ENCODE data around the gene NFATC4. TPM values are rescaled to one million over a fixed set of nuclear protein-coding genes. Genes with fewer than 3 reads are reported as not detected.

The NFATC4 gene
- total RNA-seq, 5 donors from 2014 or later (not counting 1 experiment from before 2014, with no cell fraction given) = 0.16 to 0.82 (median 0.39) TPM; not detected in 1

DNA sequence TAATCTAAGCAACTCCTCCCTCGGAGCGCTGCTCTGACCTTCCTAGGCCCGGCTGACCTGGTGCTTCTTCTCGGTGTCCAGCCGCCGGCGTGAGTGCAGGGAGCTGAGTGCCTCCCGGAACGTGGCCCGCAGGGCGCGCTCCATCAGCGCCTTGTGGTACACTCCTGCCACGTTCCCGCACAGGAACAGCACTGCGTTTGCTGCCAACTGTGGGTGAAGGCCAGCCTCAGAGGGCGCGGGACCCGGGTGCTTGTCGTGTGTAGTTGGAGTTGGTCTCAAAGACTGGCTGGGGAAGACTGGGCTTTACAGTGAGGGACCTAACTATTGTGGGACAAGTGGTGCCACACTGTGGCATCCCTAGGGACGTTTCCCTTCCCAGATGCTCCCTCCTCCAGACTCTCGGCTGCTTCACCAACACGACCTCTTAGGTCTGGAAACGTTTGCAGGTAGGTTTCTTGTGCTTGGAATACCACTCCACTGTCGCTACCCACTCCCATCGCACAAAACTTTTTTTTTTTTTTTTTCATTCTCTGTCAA is 36.2 kb upstream of the NFATC4 start:
- Mint-ChIP-seq H3K4me3 (peak overlapping the region; percentile 77 to 84 (median 78)), H3K4me1 (peaks cover 59 to 86% (median 60%) of the 10 kb centered on the region in 3 donors), H3K9me3 (no peaks in the 10 kb centered on the region), H3K27me3 (peaks cover 18 to 29% of the 10 kb centered on the region in 2 donors), H3K27ac (peak overlapping the region; percentile 54 to 75), H3K36me3 (peaks cover 14% of the 10 kb centered on the region)
- Histone ChIP-seq H3K9me3 (no peaks in the 10 kb centered on the region), H3K27me3 (replicated peaks in 1 of 2; ENCODE audit: control insufficient read depth in 2 of 2, extremely low read depth in 1 of 2, insufficient read depth in 2 of 2, low read length in 1 of 2) (peaks cover 8 to 46% of the 10 kb centered on the region in 2 experiments), H3K36me3 (ENCODE audit: control insufficient read depth in 2 of 2, extremely low read depth in 1 of 2, insufficient read depth in 1 of 2, low read length in 1 of 2) (peaks cover 8 to 9% of the 10 kb centered on the region in 2 donors), H3K27ac (ENCODE audit: low read length) (no peak overlapping the region), H3K4me1 (ENCODE audit: control insufficient read depth in 1 of 2, extremely low read depth in 1 of 2, insufficient read depth in 2 of 2, low read length in 2 of 2) (peaks cover 22 to 85% of the 10 kb centered on the region in 2 experiments), H3K4me3 (ENCODE audit: control insufficient read depth in 1 of 2, extremely low read depth in 1 of 2, low read length in 1 of 2) (peak overlapping the region in 1 of 2 donors; percentile 6)
- 45% methylated on average over 24 of the region's 26 CpGs for WGBS (ENCODE audit: insufficient coverage)
- no peak for ATAC-seq (replicated peaks in 1 of 4)
- CTCF ChIA-PET = interaction anchor here (0.6 to 4.3 kb wide), 15 partner anchors 20 to 360 kb away, joined by 3 to 66 read pairs (median 6); partner anchors contain the start of genes KHNYN (in 1 of the 2), LTB4R2 (in 1 of the 2) and TINF2 (in 1 of the 2)
- POLR2A ChIA-PET = no interaction called here
- peak in 1 of 35 experiments; percentile 7 for DNase-seq

DNA sequence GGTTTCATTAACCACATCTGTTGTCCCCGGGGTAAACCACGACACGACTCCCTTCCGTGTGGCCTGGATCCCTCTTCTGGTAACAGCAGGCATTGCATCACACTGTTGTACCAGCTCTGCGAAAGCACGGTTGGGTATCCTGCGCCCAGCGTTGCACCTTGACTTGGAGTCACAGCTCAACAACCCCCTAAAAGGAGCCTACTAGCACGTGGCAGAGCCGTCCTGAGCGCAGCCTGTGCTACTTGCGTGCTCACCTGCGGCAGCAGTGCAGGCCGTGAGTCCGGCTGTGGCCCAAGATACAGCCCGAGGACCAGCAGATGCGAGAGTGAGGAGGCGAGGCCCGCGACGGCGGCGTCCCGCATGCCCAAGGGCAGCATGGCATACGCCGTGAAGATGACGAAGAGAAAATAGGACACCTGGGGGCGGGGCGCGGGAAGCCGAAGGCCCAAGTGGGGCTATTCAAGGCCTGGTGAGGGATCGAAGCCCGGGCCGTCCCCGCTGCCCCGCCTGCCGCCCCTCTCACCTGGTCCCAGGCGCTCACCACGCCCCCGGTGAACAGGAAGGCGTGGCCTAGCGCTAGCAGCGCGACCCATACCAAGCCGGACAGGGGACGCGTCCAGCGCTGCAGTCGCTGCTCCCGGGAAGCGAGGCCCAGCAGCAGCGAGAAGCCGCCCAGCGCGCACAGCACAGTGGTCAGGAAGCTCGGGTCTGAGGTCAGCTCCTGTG is 35.6 kb upstream of the NFATC4 start:
- H3K4me3 Mint-ChIP-seq = peak overlapping the region; percentile 77 to 84 (median 78)
- peaks cover 17 to 79% of the 10 kb centered on the region in 2 experiments for H3K4me1 ChIP-seq (ENCODE audit: control insufficient read depth in 1 of 2, extremely low read depth in 1 of 2, insufficient read depth in 2 of 2, low read length in 2 of 2)
- peaks cover 8 to 46% of the 10 kb centered on the region in 2 experiments for H3K27me3 ChIP-seq (replicated peaks in 1 of 2; ENCODE audit: control insufficient read depth in 2 of 2, extremely low read depth in 1 of 2, insufficient read depth in 2 of 2, low read length in 1 of 2)
- H3K27me3 Mint-ChIP-seq = peaks cover 18 to 29% of the 10 kb centered on the region in 2 donors
- ChIA-PET POLR2A (interaction anchor here (0.5 to 0.6 kb wide), 2 partner anchors 24 to 99 kb away, joined by 3 read pairs; no protein-coding TSS in a partner anchor), CTCF (interaction anchor here (0.6 to 4.3 kb wide), 24 partner anchors 12 to 360 kb away, joined by 3 to 66 read pairs (median 5); partner anchors contain the start of genes DHRS1 (in 1 of the 2), KHNYN (in 1 of the 2), NOP9 (in 1 of the 2) and TINF2 (in 1 of the 2))
- WGBS (ENCODE audit: insufficient coverage) = 20% methylated on average over 56 of the region's 56 CpGs
- H3K36me3 Mint-ChIP-seq = peaks cover 20% of the 10 kb centered on the region
- ATAC-seq (replicated peaks in 1 of 4) = peak; percentile 81 to 88 (median 87)
- H3K4me3 ChIP-seq (ENCODE audit: control insufficient read depth in 1 of 2, extremely low read depth in 1 of 2, low read length in 1 of 2) = peak overlapping the region; percentile 35 to 38
- peaks cover 15% of the 10 kb centered on the region in 2 donors for H3K36me3 ChIP-seq (ENCODE audit: control insufficient read depth in 2 of 2, extremely low read depth in 1 of 2, insufficient read depth in 1 of 2, low read length in 1 of 2)
- peak; percentile 69 to 95 (median 86) for DNase-seq
- peak overlapping the region; percentile 54 to 75 for H3K27ac Mint-ChIP-seq
- H3K27ac ChIP-seq (ENCODE audit: low read length) = no peak overlapping the region
- peaks cover 53 to 81% (median 56%) of the 10 kb centered on the region in 3 donors for H3K4me1 Mint-ChIP-seq
- no peaks in the 10 kb centered on the region for H3K9me3 Mint-ChIP-seq
- H3K9me3 ChIP-seq = no peaks in the 10 kb centered on the region

DNA sequence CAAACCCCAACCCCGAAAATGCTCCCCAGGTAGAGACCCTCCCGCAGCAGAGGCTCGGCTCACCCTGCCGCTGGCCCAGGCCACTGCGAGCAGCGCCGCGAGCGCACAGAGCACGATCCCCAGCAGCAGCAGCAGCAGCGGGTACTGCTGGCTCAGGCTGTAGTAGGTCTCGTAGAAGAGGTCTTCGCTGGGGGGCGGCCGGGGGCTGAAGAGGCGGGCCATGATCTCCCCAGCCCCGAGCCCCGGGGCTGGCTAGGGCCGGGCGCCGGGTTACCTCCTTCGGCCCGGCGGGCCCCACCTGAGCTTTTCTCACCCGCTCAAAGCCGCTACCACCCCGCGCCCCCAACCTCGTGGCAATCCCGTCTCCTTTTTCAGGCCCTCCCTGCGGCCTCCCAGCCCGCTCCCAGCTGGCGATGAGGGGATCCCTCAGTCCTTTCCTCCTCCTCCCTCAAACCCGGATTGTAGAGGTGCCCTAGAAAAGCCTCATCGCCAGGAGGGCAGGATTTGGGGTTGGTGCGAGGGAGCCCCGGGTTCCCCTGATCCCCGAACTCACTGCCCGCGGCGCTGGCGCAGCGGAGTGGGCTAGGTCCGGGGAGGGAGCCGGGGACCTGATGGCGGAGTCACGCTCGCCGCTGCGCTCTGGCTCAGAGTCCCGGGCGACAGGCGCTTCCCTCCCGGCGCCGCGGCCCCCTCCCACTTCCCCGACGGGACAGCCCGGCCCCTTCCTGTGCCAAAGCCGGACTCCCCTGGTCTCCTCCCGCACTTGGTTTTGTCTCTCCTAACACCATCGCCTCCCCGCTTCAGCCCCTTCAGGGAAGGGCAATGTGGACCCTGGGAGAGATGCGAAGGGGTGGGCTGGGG is 33.3 kb upstream of the NFATC4 start, which contains the start of gene ADCY4:
TSS of gene ADCY4 (minus strand) at position 641 of the 861 bp plus-strand sequence. CDS start at position 222, 419 bp downstream.
- peaks cover 20 to 72% of the 10 kb centered on the region in 2 experiments for H3K4me1 ChIP-seq (ENCODE audit: control insufficient read depth in 1 of 2, extremely low read depth in 1 of 2, insufficient read depth in 2 of 2, low read length in 2 of 2)
- Mint-ChIP-seq H3K4me3 (peak within 1 kb of the TSS; percentile 50 to 84 (median 54)), H3K36me3 (peaks cover 31% of the 10 kb centered on the region), H3K27me3 (peaks cover 18 to 29% of the 10 kb centered on the region in 2 donors), H3K27ac (peak within 1 kb of the TSS in 1 of 2 donors; percentile 32), H3K4me1 (peaks cover 49 to 80% (median 58%) of the 10 kb centered on the region in 3 donors), H3K9me3 (no peaks in the 10 kb centered on the region)
- POLR2A ChIA-PET = no interaction called here
- CTCF ChIA-PET = interaction anchor here in 1 of 2 donors (0.6 to 4.3 kb wide), 4 partner anchors 10 to 102 kb away, joined by 3 to 66 read pairs (median 24); partner anchors contain the start of gene KHNYN
- H3K4me3 ChIP-seq (ENCODE audit: control insufficient read depth in 1 of 2, extremely low read depth in 1 of 2, low read length in 1 of 2) = peak within 1 kb of the TSS; percentile 7 to 64
- peaks cover 8 to 48% of the 10 kb centered on the region in 2 experiments for H3K27me3 ChIP-seq (replicated peaks in 1 of 2; ENCODE audit: control insufficient read depth in 2 of 2, extremely low read depth in 1 of 2, insufficient read depth in 2 of 2, low read length in 1 of 2)
- no peak within 1 kb of the TSS for H3K27ac ChIP-seq (ENCODE audit: low read length)
- H3K9me3 ChIP-seq = no peaks in the 10 kb centered on the region
- DNase-seq = peak in 6 of 35 experiments; percentile 31 to 53 (median 36)
- peaks cover 16 to 26% of the 10 kb centered on the region in 2 donors for H3K36me3 ChIP-seq (ENCODE audit: control insufficient read depth in 2 of 2, extremely low read depth in 1 of 2, insufficient read depth in 1 of 2, low read length in 1 of 2)
- ATAC-seq (replicated peaks in 1 of 4) = peak; percentile 10 to 25 (median 22)
- 9% methylated on average over 43 of the region's 65 CpGs for WGBS (ENCODE audit: insufficient coverage)

DNA sequence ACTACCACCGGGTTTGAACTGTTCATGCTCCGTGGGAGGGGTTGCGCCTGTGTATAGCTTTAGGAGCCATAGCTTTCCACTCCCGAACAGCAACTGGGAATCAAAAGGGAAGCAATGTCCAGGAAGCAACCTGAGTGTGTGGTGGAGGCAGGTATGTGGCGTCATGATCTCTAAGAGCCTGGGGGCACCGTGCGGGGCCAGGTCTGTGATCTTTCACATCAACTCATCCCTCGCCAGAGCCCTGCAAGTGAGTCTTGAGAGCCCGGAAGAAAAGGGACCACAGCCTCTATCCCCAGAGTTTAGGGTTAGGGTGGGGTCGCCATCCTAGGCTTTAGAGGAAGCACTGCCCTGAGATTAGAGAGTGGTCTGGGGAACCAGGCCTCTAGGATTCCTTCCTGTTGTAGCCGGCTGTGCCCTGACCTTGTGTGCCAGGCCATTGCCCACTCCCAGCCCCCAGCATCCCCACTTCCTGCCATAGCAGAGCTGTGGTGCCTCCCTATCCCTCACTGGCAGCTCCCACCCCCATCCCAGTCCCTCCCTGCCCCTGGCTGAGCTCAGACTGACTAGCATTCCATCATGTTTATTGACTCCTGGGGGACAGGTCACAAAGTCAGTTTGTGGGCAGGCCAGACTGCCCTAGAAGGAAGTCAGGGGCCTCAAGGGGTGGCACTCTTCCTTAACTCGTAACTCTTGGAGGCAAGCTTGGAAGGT is 32.4 kb upstream of the NFATC4 start:
- peaks cover 31% of the 10 kb centered on the region for H3K36me3 Mint-ChIP-seq
- 89% methylated on average over 6 of the region's 12 CpGs for WGBS (ENCODE audit: insufficient coverage)
- peaks cover 23 to 66% of the 10 kb centered on the region in 2 experiments for H3K4me1 ChIP-seq (ENCODE audit: control insufficient read depth in 1 of 2, extremely low read depth in 1 of 2, insufficient read depth in 2 of 2, low read length in 2 of 2)
- peaks cover 55 to 78% (median 55%) of the 10 kb centered on the region in 3 donors for H3K4me1 Mint-ChIP-seq
- H3K4me3 Mint-ChIP-seq = peak overlapping the region in 2 of 3 donors; percentile 41 to 84
- no peak for ATAC-seq (replicated peaks in 1 of 4)
- no peaks in the 10 kb centered on the region for H3K9me3 ChIP-seq
- H3K27me3 Mint-ChIP-seq = peaks cover 13 to 26% of the 10 kb centered on the region in 2 donors
- H3K27ac Mint-ChIP-seq = no peak overlapping the region
- no peak overlapping the region for H3K4me3 ChIP-seq (ENCODE audit: control insufficient read depth in 1 of 2, extremely low read depth in 1 of 2, low read length in 1 of 2)
- H3K27me3 ChIP-seq (replicated peaks in 1 of 2; ENCODE audit: control insufficient read depth in 2 of 2, extremely low read depth in 1 of 2, insufficient read depth in 2 of 2, low read length in 1 of 2) = peaks cover 8 to 45% of the 10 kb centered on the region in 2 experiments
- no peak for DNase-seq
- ChIA-PET CTCF (interaction anchor here (0.6 to 1.2 kb wide), 3 partner anchors 83 to 97 kb away, joined by 5 to 7 read pairs (median 7); no protein-coding TSS in a partner anchor), POLR2A (no interaction called here)
- H3K36me3 ChIP-seq (ENCODE audit: control insufficient read depth in 2 of 2, extremely low read depth in 1 of 2, insufficient read depth in 1 of 2, low read length in 1 of 2) = peaks cover 16 to 26% of the 10 kb centered on the region in 2 donors
- H3K27ac ChIP-seq (ENCODE audit: low read length) = no peak overlapping the region
- H3K9me3 Mint-ChIP-seq = no peaks in the 10 kb centered on the region

DNA sequence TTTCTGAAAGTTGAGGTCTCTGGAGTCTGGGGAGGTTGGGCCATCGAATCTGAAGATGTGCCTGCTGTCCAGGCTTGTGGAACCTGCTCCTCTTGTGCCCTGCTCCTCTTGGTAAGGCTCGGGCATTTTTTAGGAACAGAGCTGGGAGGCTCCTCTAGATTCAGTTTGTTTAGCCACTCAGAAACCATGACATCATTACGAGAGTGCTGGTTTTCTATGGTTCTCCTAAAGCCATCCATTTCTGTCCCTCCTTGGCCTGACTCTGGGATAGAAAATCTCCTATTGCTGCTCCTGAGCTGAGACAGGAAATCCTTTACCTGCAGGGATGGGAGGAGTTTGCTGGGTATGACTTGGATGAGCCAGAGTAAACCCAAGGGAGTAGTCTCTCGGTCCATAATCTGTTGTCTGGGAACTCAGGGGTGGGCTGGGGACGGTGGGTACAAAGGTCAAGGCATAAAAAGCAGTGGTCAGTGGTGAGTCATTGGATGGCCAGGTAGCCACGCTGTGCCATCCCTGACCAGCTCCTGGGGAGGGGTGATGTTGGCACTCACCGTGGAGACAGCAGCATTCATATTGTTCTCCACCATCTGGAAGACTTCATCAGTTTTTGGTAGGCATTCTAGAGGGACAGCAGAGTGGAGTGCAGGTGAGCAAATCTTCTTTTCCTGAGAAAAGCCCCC is 30.7 kb upstream of the NFATC4 start:
- ChIA-PET CTCF (interaction anchor here (0.6 kb wide), 3 partner anchors 10 to 87 kb away, joined by 3 to 4 read pairs (median 3); no protein-coding TSS in a partner anchor), POLR2A (interaction anchor here in 1 of 2 donors (0.6 kb wide), 1 partner anchor 11 kb away, joined by 3 read pairs; no protein-coding TSS in a partner anchor)
- WGBS (ENCODE audit: insufficient coverage) = 100% methylated on average over 4 of the region's 7 CpGs
- Mint-ChIP-seq H3K4me1 (peaks cover 42 to 63% (median 47%) of the 10 kb centered on the region in 3 donors), H3K36me3 (peaks cover 31% of the 10 kb centered on the region), H3K4me3 (peak overlapping the region; percentile 67 to 96 (median 84)), H3K9me3 (no peaks in the 10 kb centered on the region), H3K27me3 (peaks cover 9 to 25% of the 10 kb centered on the region in 2 donors), H3K27ac (no peak overlapping the region)
- Histone ChIP-seq H3K36me3 (ENCODE audit: control insufficient read depth in 2 of 2, extremely low read depth in 1 of 2, insufficient read depth in 1 of 2, low read length in 1 of 2) (peaks cover 16 to 26% of the 10 kb centered on the region in 2 donors), H3K27me3 (replicated peaks in 1 of 2; ENCODE audit: control insufficient read depth in 2 of 2, extremely low read depth in 1 of 2, insufficient read depth in 2 of 2, low read length in 1 of 2) (peaks cover 8 to 38% of the 10 kb centered on the region in 2 experiments), H3K27ac (ENCODE audit: low read length) (no peak overlapping the region), H3K9me3 (no peaks in the 10 kb centered on the region), H3K4me3 (ENCODE audit: control insufficient read depth in 1 of 2, extremely low read depth in 1 of 2, low read length in 1 of 2) (no peak overlapping the region), H3K4me1 (ENCODE audit: control insufficient read depth in 1 of 2, extremely low read depth in 1 of 2, insufficient read depth in 2 of 2, low read length in 2 of 2) (peaks cover 19 to 50% of the 10 kb centered on the region in 2 experiments)
- DNase-seq (no peak), ATAC-seq (replicated peaks in 1 of 4) (no peak)
